Endothelial cell of umbilical vein (primary cell): Measurements from ENCODE around the gene SDHAF2. TPM values are rescaled to one million over a fixed set of nuclear protein-coding genes. Genes with fewer than 3 reads are reported as not detected.

Experiments used
- BruUV-seq: library from RNA; stranded (reverse); fragments of 400-500 nt; replicated peaks from 2 replicates; lab custom pipeline; 2021; lab: Mats Ljungman, UMichigan
- CTCF ChIA-PET: fragments of 300-600, 350-600 bp; sonication (Branson Sonifier 250); formaldehyde crosslinking; loops from one replicate; lab custom pipeline; 2021; ENCODE audit warnings: antibody characterized with exemption, inconsistent platforms; lab: Charles Lee
- POLR2A ChIA-PET: fragments of 300-600, 350-600 bp; sonication (Branson Sonifier 250); formaldehyde crosslinking; loops from one replicate; lab custom pipeline; 2021; ENCODE audit warnings: antibody characterized with exemption, inconsistent platforms; lab: Charles Lee
- DNase-seq: peaks from one replicate; pipeline ENCODE4 v3.0.0-alpha.2; 2011; ENCODE audit warnings: low read depth, low spot score
- FAIRE-seq: peaks from 2 replicates; lab custom pipeline; 2011; peaks lifted over from hg19 to GRCh38; lab: Jason Lieb, UNC
- H2AFZ ChIP-seq: 2 replicates; pipeline ENCODE4 v1.6.0; 2012; ENCODE audit warnings: low read depth, low read length, control low read depth, inconsistent platforms
- H3K27ac ChIP-seq: 2 replicates; pipeline ENCODE4 v1.5.1; 2011; ENCODE audit warnings: low read depth, mild to moderate bottlenecking, control low read depth, low read length, moderate library complexity; ENCODE audit not compliant: insufficient read depth
- H3K27me3 ChIP-seq, 2 experiments: 2 replicates each; pipeline versions ENCODE4 v1.6.0 to v1.6.1; 2011; ENCODE audit warnings: low read length in 2 of 2, mixed read lengths in 1 of 2; ENCODE audit not compliant: control insufficient read depth in 2 of 2, insufficient read depth in 2 of 2
- H3K36me3 ChIP-seq, 2 experiments: 2 replicates in 1 of 2; 3 replicates in 1 of 2; pipeline ENCODE4 v1.5.1; 2011; ENCODE audit warnings: low read length in 2 of 2, mild to moderate bottlenecking in 1 of 2, moderate library complexity in 1 of 2; ENCODE audit not compliant: control insufficient read depth in 2 of 2, insufficient read depth in 2 of 2; ENCODE audit errors: extremely low read depth in 1 of 2
- H3K4me1 ChIP-seq: 3 replicates; pipeline ENCODE4 v1.5.1; 2011; ENCODE audit warnings: mild to moderate bottlenecking, low read length; ENCODE audit not compliant: control insufficient read depth, insufficient read depth; ENCODE audit errors: extremely low read depth
- H3K4me2 ChIP-seq: 2 replicates; pipeline ENCODE4 v1.6.1; 2011; ENCODE audit warnings: low read length, control low read depth, mixed read lengths; ENCODE audit not compliant: insufficient read depth
- H3K4me3 ChIP-seq, 3 experiments: fragments of 200-600 bp in 1 of 3; sonication (generic), shearing (Covaris generic) in 1 of 3; replicated peaks in 1 of 3; 2 replicates each; pipeline ENCODE4 v1.5.1; 2011 to 2016; ENCODE audit warnings: control low read depth in 3 of 3, low read length in 3 of 3, mild to moderate bottlenecking in 2 of 3, inconsistent platforms in 1 of 3, low read depth in 1 of 3, moderate library complexity in 1 of 3; ENCODE audit not compliant: insufficient read depth in 1 of 3
- H3K79me2 ChIP-seq: 2 replicates; pipeline ENCODE4 v1.6.0; 2012; ENCODE audit warnings: low read length, inconsistent platforms; ENCODE audit not compliant: control insufficient read depth, insufficient read depth
- H3K9ac ChIP-seq: replicated peaks from 2 replicates; pipeline ENCODE3; 2011; ENCODE audit warnings: low read length, control low read depth; ENCODE audit not compliant: insufficient read depth; ENCODE audit errors: extremely low read depth
- H3K9me1 ChIP-seq: replicated peaks from 3 replicates; pipeline ENCODE4 v1.6.0; 2011; ENCODE audit warnings: mild to moderate bottlenecking, low read length; ENCODE audit not compliant: control insufficient read depth, insufficient read depth; ENCODE audit errors: extremely low read depth
- H3K9me3 ChIP-seq: replicated peaks from 2 replicates; pipeline ENCODE4 v1.5.1; 2012; ENCODE audit warnings: low read length, inconsistent platforms; ENCODE audit not compliant: control insufficient read depth, insufficient read depth
- H4K20me1 ChIP-seq: replicated peaks from 2 replicates; pipeline ENCODE3; 2011; ENCODE audit warnings: mild to moderate bottlenecking, low read length; ENCODE audit not compliant: control insufficient read depth, insufficient read depth; ENCODE audit errors: extremely low read depth
- EZH2 ChIP-seq: IDR thresholded peaks from 2 replicates; pipeline ENCODE4 v1.6.1; 2012; ENCODE audit warnings: borderline replicate concordance, low read depth, mild to moderate bottlenecking, moderate library complexity, low read length, inconsistent platforms; ENCODE audit not compliant: severe bottlenecking
- FOS ChIP-seq: IDR thresholded peaks from 2 replicates; pipeline ENCODE4 v1.6.1; 2011; ENCODE audit warnings: mild to moderate bottlenecking, low read length, moderate library complexity, borderline replicate concordance; ENCODE audit not compliant: insufficient read depth
- GATA2 ChIP-seq: IDR thresholded peaks from 2 replicates; pipeline ENCODE4 v1.7.0; 2011; ENCODE audit warnings: low read depth, mild to moderate bottlenecking, moderate library complexity, mixed read lengths, low read length; ENCODE audit not compliant: insufficient read length, insufficient read depth
- JUN ChIP-seq: IDR thresholded peaks from 2 replicates; pipeline ENCODE4 v1.6.1; 2011; ENCODE audit warnings: borderline replicate concordance, low read depth; ENCODE audit not compliant: insufficient read length, insufficient read depth
- MYC ChIP-seq: IDR thresholded peaks from one replicate; pipeline ENCODE4 v1.6.1; 2011; ENCODE audit warnings: mild to moderate bottlenecking, low read depth, low read length
- POLR2A ChIP-seq: IDR thresholded peaks from 2 replicates; pipeline ENCODE4 v1.6.1; 2012; ENCODE audit warnings: low read depth, mild to moderate bottlenecking, control low read depth, low read length
- POLR2AphosphoS5 ChIP-seq: IDR thresholded peaks from 2 replicates; pipeline ENCODE4 v1.6.1; 2012; ENCODE audit warnings: low read depth, mild to moderate bottlenecking, control low read depth, low read length, moderate library complexity; ENCODE audit not compliant: insufficient read depth
- dilution Hi-C: fragments of 300-500 bp; cut with MboI; formaldehyde crosslinking; loops from one replicate; pipeline ENCODE4 v1.15.0; 2019; ENCODE audit warnings: low sequenced_read_pairs; ENCODE audit not compliant: extremely low pct_ligation_motif_present
- intact Hi-C: fragments of 100-400 bp; cut with micrococcal nuclease; formaldehyde crosslinking; loops from one replicate; pipeline ENCODE4 v1.10.0; 2022
- polyA plus RNA-seq, 4 experiments: library from polyadenylated mRNA; depleted of rRNA in 3 of 4; stranded (reverse) in 3 of 4; unstranded in 1 of 4; fragments of >200 nt; gene quantifications; 2 replicates each; pipeline versions ENCODE4 v1.2.1 to v1.2.3, GENCODE V29; 2011 to 2012; ENCODE audit warnings: missing spikeins in 1 of 4
- total RNA-seq: library from RNA; stranded (reverse); gene quantifications from 2 replicates; pipeline ENCODE4 v1.2.3, GENCODE V29; 2021
- TF ChIP-seq, protein P1 (sequence below): IDR thresholded peaks from 2 replicates; pipeline ENCODE4 v1.6.1; 2011; ENCODE audit not compliant: insufficient read depth, insufficient read length
- TF ChIP-seq, protein P2 (sequence below), 2 donors: IDR thresholded peaks; 1 replicate in 1 of 2; 2 replicates in 1 of 2; pipeline ENCODE4 v1.5.1; 2011; ENCODE audit warnings: low read length in 2 of 2, mild to moderate bottlenecking in 2 of 2, moderate library complexity in 2 of 2, control low read depth in 1 of 2, inconsistent platforms in 1 of 2, low read depth in 1 of 2; ENCODE audit not compliant: insufficient read depth in 1 of 2; ENCODE audit errors: extremely low read depth in 1 of 2

SDHAF2 gene
- total and polyA plus RNA-seq, 2 donors (not counting 3 experiments of a cell fraction or from before 2014, with no cell fraction given), result 44.5 to 128 TPM

- TF ChIP-seq JUN, result no peak
- TF ChIP-seq, protein P1, sequence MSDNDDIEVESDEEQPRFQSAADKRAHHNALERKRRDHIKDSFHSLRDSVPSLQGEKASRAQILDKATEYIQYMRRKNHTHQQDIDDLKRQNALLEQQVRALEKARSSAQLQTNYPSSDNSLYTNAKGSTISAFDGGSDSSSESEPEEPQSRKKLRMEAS, result no peak
- TF ChIP-seq EZH2, result no peak
- TF ChIP-seq, protein P2, sequence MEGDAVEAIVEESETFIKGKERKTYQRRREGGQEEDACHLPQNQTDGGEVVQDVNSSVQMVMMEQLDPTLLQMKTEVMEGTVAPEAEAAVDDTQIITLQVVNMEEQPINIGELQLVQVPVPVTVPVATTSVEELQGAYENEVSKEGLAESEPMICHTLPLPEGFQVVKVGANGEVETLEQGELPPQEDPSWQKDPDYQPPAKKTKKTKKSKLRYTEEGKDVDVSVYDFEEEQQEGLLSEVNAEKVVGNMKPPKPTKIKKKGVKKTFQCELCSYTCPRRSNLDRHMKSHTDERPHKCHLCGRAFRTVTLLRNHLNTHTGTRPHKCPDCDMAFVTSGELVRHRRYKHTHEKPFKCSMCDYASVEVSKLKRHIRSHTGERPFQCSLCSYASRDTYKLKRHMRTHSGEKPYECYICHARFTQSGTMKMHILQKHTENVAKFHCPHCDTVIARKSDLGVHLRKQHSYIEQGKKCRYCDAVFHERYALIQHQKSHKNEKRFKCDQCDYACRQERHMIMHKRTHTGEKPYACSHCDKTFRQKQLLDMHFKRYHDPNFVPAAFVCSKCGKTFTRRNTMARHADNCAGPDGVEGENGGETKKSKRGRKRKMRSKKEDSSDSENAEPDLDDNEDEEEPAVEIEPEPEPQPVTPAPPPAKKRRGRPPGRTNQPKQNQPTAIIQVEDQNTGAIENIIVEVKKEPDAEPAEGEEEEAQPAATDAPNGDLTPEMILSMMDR (IDR thresholded peaks at IDR 0.05; ENCODE audit: extremely low read depth in 1 of 2, insufficient read depth in 1 of 2, low read depth in 1 of 2, low read length in 2 of 2), result no peak
- TF ChIP-seq POLR2AphosphoS5, result no peak
- TF ChIP-seq MYC, result no peak
- no peak for TF ChIP-seq GATA2
- TF ChIP-seq POLR2A, result no peak
- no peak for TF ChIP-seq FOS
- POLR2A ChIA-PET, result no interaction called here
- CTCF ChIA-PET, result interaction anchor here (0.7 to 11.5 kb wide), 3 partner anchors 28 to 193 kb away, joined by 3 to 221 read pairs (median 14); no protein-coding TSS in a partner anchor
- no peak overlapping the region for H3K9ac ChIP-seq
- DNase-seq (no peak), FAIRE-seq (no peak)
- BruUV-seq, result no TSS peak
- no peaks in the 10 kb centered on the region for H4K20me1 ChIP-seq
- H3K9me1 ChIP-seq, result no peaks in the 10 kb centered on the region
- H3K79me2 ChIP-seq, result no peaks in the 10 kb centered on the region
- H3K4me2 ChIP-seq, result no peak overlapping the region
- intact Hi-C loops, result no loop called here
- no peak overlapping the region for H2AFZ ChIP-seq
- dilution Hi-C loops, result no loop called here
- no peaks in the 10 kb centered on the region for H3K27me3 ChIP-seq
- no peak overlapping the region for H3K4me3 ChIP-seq
- H3K36me3 ChIP-seq, result peaks cover 0 to 4% of the 10 kb centered on the region in 2 experiments
- H3K9me3 ChIP-seq, result no peaks in the 10 kb centered on the region
- H3K27ac ChIP-seq, result no peak overlapping the region
- no peaks in the 10 kb centered on the region for H3K4me1 ChIP-seq
Observed at GRCh38 chr11:61474013-61474643, 44.2 kb downstream of the SDHAF2 start.
